GM12874 (cell line): Measurements from ENCODE around the gene MYF5.

Source experiments
- TF ChIP-seq, protein P1 (sequence below): IDR thresholded peaks from 2 replicates; pipeline ENCODE4 v1.5.1; 2011; ENCODE audit warnings: low read depth, mild to moderate bottlenecking, control low read depth, low read length, moderate library complexity; ENCODE audit not compliant: insufficient read depth

The MYF5 gene

GRCh38 chr12:80716696-80717469 is at the start of gene MYF5:
Gene MYF5 (plus strand): TSS chr12:80716912. CDS start chr12:80717064, 152 bp downstream.
- TF ChIP-seq, protein P1, sequence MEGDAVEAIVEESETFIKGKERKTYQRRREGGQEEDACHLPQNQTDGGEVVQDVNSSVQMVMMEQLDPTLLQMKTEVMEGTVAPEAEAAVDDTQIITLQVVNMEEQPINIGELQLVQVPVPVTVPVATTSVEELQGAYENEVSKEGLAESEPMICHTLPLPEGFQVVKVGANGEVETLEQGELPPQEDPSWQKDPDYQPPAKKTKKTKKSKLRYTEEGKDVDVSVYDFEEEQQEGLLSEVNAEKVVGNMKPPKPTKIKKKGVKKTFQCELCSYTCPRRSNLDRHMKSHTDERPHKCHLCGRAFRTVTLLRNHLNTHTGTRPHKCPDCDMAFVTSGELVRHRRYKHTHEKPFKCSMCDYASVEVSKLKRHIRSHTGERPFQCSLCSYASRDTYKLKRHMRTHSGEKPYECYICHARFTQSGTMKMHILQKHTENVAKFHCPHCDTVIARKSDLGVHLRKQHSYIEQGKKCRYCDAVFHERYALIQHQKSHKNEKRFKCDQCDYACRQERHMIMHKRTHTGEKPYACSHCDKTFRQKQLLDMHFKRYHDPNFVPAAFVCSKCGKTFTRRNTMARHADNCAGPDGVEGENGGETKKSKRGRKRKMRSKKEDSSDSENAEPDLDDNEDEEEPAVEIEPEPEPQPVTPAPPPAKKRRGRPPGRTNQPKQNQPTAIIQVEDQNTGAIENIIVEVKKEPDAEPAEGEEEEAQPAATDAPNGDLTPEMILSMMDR = no peak

- TF ChIP-seq, protein P1 = no peak
Measured at GRCh38 chr12:80670214-80670613, 46.5 kb upstream of the MYF5 start.

DNA sequence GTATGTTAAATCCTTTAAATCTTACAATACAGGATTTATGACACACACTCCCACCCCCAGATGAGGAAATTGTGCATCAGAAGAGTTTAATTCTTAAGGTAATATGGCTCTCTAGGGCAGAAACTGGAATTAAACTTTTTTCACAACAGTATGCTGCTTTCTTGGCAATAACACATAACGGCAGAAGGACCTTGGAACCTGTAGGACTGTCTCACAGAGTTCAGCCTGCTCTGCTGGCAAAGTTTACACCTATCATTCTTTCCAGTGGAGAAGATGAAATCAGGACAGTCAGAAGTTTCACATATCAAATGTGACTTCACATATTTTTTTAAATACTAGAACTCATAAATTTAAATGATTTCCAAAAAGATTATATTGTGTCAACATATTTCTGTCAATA is 39.9 kb upstream of the MYF5 start:
- TF ChIP-seq, protein P1 = no peak

- TF ChIP-seq, protein P1 = no peak
Measured at GRCh38 chr12:80677994-80678393, 38.7 kb upstream of the MYF5 start.

GRCh38 chr12:80679346-80680131 is 37.2 kb upstream of the MYF5 start:
- TF ChIP-seq, protein P1 = no peak

DNA sequence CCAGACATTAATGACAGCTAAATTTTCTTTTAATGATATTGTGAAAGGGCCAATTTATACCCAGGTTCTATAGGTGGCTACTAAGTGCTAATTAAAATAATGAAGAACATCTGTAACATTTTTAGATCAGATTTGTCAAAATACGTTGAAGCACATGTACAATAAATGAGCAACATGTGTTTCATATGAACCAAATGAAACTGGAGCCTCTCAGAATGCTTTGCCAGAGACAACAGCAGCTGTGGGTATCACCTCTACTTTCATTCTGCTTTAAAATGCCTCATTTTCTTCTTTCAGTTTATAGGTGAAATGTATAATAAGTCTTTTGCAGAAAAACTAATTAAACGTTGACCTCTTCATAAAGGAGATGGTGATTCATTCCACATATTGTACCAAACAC is 35.4 kb upstream of the MYF5 start:
- TF ChIP-seq, protein P1 = no peak

DNA sequence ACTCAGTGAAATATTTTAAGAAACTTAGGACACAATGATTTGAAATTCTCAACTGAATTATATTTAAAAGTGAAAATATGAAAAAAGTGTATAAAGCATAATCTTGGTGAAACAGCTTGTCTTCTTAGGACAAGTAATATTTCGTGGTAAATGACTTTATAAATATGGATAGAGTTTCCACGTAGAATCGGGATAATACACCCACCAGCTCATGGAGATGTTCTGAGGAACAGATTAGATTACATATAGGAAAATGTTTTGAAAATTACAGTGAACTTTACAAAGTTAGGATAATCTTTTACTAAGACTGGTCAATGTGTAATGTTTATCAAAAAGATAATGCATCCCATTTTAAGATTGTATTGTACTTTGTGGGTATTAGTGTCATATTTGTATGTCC is 34.9 kb upstream of the MYF5 start:
- TF ChIP-seq, protein P1 = no peak
